HEK293 (cell line): ENCODE results near the gene TRDMT1.

Source experiments
- CTCF ChIP-seq: fragments of 450-650 bp; formaldehyde crosslinking; IDR thresholded peaks from 2 replicates; pipeline ENCODE4 v1.5.1; 2016; ENCODE audit warnings: missing biosample characterization, missing genetic modification characterization
- REST ChIP-seq: fragments of 450-650 bp; formaldehyde crosslinking; IDR thresholded peaks from 2 replicates; pipeline ENCODE4 v1.5.1; 2016; ENCODE audit warnings: missing biosample characterization, missing genetic modification characterization

GRCh38 chr10:17146892-17147291, 54.6 kb downstream of the TRDMT1 start:
- TF ChIP-seq CTCF (tag by site-specific recombination) (no peak), REST (tag by site-specific recombination) (no peak)
